A549 (cell line): ENCODE results near the gene SLC6A7.

Experiments used
- JUN ChIP-seq, 2 experiments: fragments of >200 bp; sonication (Bioruptor Twin); formaldehyde crosslinking; IDR thresholded peaks; 2 replicates in 1 of 2; 3 replicates in 1 of 2; pipeline ENCODE4 v1.6.1; 2016 to 2017
- RAD21 ChIP-seq, 2 experiments: fragments of >200 bp in 1 of 2; sonication (Bioruptor Twin) in 1 of 2; formaldehyde crosslinking in 1 of 2; IDR thresholded peaks in 1 of 2; conservative IDR thresholded peaks in 1 of 2; 2 replicates in 1 of 2; 3 replicates in 1 of 2; pipeline ENCODE4 v1.6.1; 2012 to 2018; ENCODE audit warnings: inconsistent platforms in 1 of 2
- RFX5 ChIP-seq: fragments of 450-650 bp; IDR thresholded peaks from 2 replicates; pipeline ENCODE4 v1.7.1; 2014; ENCODE audit warnings: antibody characterized with exemption, mild to moderate bottlenecking, moderate library complexity
- TF ChIP-seq, protein P1 (sequence below): fragments of >200 bp; sonication (Bioruptor Twin); formaldehyde crosslinking; IDR thresholded peaks from 3 replicates; pipeline ENCODE4 v1.5.1; 2016

DNA sequence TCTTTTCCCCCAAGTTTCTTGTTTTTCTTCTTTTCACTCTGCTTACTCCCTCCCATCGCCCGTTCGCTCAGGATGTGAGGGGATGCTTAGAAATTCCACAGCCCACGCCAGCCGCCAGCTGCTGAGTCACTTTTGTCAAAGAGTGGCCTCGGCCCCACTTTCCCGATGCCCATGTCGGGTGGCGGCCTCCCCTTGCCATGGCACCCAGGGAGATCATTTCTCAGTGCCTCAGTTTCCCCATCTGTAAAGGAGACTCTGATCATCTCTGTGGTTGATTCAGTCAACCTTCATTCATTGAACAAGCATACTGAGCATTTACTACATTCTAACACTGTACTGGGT, 33.9 kb upstream of the SLC6A7 start:
- TF ChIP-seq RAD21 (conservative IDR thresholded peaks at IDR 0.05 in 1 of 2, IDR thresholded peaks at IDR 0.05 in 1 of 2) (no peak), RFX5 (no peak), JUN (IDR thresholded peaks at IDR 0.05) (no peak)
- TF ChIP-seq, protein P1, sequence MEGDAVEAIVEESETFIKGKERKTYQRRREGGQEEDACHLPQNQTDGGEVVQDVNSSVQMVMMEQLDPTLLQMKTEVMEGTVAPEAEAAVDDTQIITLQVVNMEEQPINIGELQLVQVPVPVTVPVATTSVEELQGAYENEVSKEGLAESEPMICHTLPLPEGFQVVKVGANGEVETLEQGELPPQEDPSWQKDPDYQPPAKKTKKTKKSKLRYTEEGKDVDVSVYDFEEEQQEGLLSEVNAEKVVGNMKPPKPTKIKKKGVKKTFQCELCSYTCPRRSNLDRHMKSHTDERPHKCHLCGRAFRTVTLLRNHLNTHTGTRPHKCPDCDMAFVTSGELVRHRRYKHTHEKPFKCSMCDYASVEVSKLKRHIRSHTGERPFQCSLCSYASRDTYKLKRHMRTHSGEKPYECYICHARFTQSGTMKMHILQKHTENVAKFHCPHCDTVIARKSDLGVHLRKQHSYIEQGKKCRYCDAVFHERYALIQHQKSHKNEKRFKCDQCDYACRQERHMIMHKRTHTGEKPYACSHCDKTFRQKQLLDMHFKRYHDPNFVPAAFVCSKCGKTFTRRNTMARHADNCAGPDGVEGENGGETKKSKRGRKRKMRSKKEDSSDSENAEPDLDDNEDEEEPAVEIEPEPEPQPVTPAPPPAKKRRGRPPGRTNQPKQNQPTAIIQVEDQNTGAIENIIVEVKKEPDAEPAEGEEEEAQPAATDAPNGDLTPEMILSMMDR = no peak
